SK-N-SH treated with all-trans-retinoic acid at 6 μM for 48 hours (cell line): ENCODE measurements around the gene ATP6AP1.

Experiments used
- ATAC-seq: fragments of 200-7000 bp; cut with Tn5 transposase; 3 replicates; pipeline ENCODE4 v1.9.1; 2020; ENCODE audit warnings: mild to moderate bottlenecking, moderate library complexity
- ARNTL ChIP-seq: fragments of 450-650 bp; formaldehyde crosslinking; IDR thresholded peaks from 2 replicates; pipeline ENCODE4 v1.5.0; 2020; ENCODE audit warnings: low read depth, mild to moderate bottlenecking, moderate library complexity, borderline replicate concordance
- BACH2 ChIP-seq: fragments of 250-450 bp; sonication (Bioruptor Pico); IDR thresholded peaks from 2 replicates; pipeline ENCODE4 v1.9.0; 2021; ENCODE audit warnings: mild to moderate bottlenecking, borderline replicate concordance
- CSDC2 ChIP-seq: fragments of 250-450 bp; sonication (Bioruptor Pico); IDR thresholded peaks from 2 replicates; pipeline ENCODE4 v1.5.0; 2020; ENCODE audit warnings: mild to moderate bottlenecking, moderate library complexity
- ESRRG ChIP-seq: fragments of 250-450 bp; sonication (Bioruptor Pico); IDR thresholded peaks from 2 replicates; pipeline ENCODE4 v1.6.1; 2021; ENCODE audit warnings: mild to moderate bottlenecking
- GLIS3 ChIP-seq: fragments of 250-450 bp; sonication (Bioruptor Pico); IDR thresholded peaks from 2 replicates; pipeline ENCODE4 v1.5.0; 2020; ENCODE audit warnings: mild to moderate bottlenecking, moderate library complexity
- ISL1 ChIP-seq: fragments of 250-450 bp; sonication (Bioruptor Pico); IDR thresholded peaks from 2 replicates; pipeline ENCODE4 v2.1.2; 2022; ENCODE audit warnings: mild to moderate bottlenecking, moderate library complexity
- OSR1 ChIP-seq: fragments of 250-450 bp; sonication (Bioruptor Pico); IDR thresholded peaks from 2 replicates; pipeline ENCODE4 v1.8.0; 2022; ENCODE audit warnings: moderate library complexity, mild to moderate bottlenecking, inconsistent platforms
- PPARA ChIP-seq: fragments of 250-450 bp; sonication (Bioruptor Pico); IDR thresholded peaks from 2 replicates; pipeline ENCODE4 v1.5.0; 2020; ENCODE audit warnings: mild to moderate bottlenecking, borderline replicate concordance
- RARB ChIP-seq: fragments of 250-450 bp; sonication (Bioruptor Pico); IDR thresholded peaks from 2 replicates; pipeline ENCODE4 v1.8.0; 2021; ENCODE audit warnings: mild to moderate bottlenecking, moderate library complexity
- SNAI2 ChIP-seq: fragments of 250-450 bp; sonication (Bioruptor Pico); IDR thresholded peaks from 2 replicates; pipeline ENCODE4 v1.5.0; 2020; ENCODE audit warnings: mild to moderate bottlenecking, moderate library complexity
- TCF4 ChIP-seq: fragments of 250-450 bp; sonication (Bioruptor Pico); IDR thresholded peaks from 2 replicates; pipeline ENCODE4 v1.8.0; 2021; ENCODE audit warnings: mild to moderate bottlenecking, moderate library complexity, borderline replicate concordance
- TOX ChIP-seq: fragments of 250-450 bp; sonication (Bioruptor Pico); IDR thresholded peaks from 2 replicates; pipeline ENCODE4 v1.8.0; 2021; ENCODE audit warnings: mild to moderate bottlenecking, moderate library complexity, borderline replicate concordance
- ZC3H10 ChIP-seq: fragments of 250-450 bp; sonication (Bioruptor Pico); IDR thresholded peaks from 2 replicates; pipeline ENCODE4 v1.5.1; 2021; ENCODE audit warnings: mild to moderate bottlenecking, moderate library complexity
- ZFP3 ChIP-seq: fragments of 250-450 bp; sonication (Bioruptor Pico); IDR thresholded peaks from 2 replicates; pipeline ENCODE4 v1.5.0; 2020; ENCODE audit warnings: mild to moderate bottlenecking, moderate library complexity
- ZFP30 ChIP-seq: fragments of 450-650 bp; formaldehyde crosslinking; IDR thresholded peaks from 2 replicates; pipeline ENCODE4 v1.5.0; 2022; ENCODE audit warnings: mild to moderate bottlenecking, moderate library complexity
- ZNF565 ChIP-seq: fragments of 450-650 bp; formaldehyde crosslinking; conservative IDR thresholded peaks from 2 replicates; pipeline ENCODE4 v1.5.0; 2020; ENCODE audit warnings: low read depth, mild to moderate bottlenecking, moderate library complexity
- ZNF70 ChIP-seq: fragments of 450-650 bp; formaldehyde crosslinking; IDR thresholded peaks from 2 replicates; pipeline ENCODE4 v1.5.0; 2020; ENCODE audit warnings: mild to moderate bottlenecking, moderate library complexity
- ZNF8 ChIP-seq: fragments of 450-650 bp; formaldehyde crosslinking; IDR thresholded peaks from 2 replicates; pipeline ENCODE4 v1.5.0; 2020; ENCODE audit warnings: mild to moderate bottlenecking, moderate library complexity
- TF ChIP-seq, protein P1 (sequence below): fragments of 250-450 bp; sonication (Bioruptor Pico); IDR thresholded peaks from 2 replicates; pipeline ENCODE4 v1.8.0; 2020; ENCODE audit warnings: mild to moderate bottlenecking, moderate library complexity, borderline replicate concordance
- TF ChIP-seq, protein P2 (sequence below): fragments of 250-450 bp; sonication (Bioruptor Pico); IDR thresholded peaks from 2 replicates; pipeline ENCODE4 v1.5.1; 2020; ENCODE audit warnings: low read depth, mild to moderate bottlenecking, moderate library complexity
- TF ChIP-seq, protein P3 (sequence below): fragments of 250-450 bp; sonication (Bioruptor Pico); IDR thresholded peaks from 2 replicates; pipeline ENCODE4 v1.8.0; 2021; ENCODE audit warnings: low read depth, mild to moderate bottlenecking, moderate library complexity, borderline replicate concordance
- TF ChIP-seq, protein P4 (sequence below): fragments of 250-450 bp; sonication (Bioruptor Pico); IDR thresholded peaks from 2 replicates; pipeline ENCODE4 v1.5.0; 2020; ENCODE audit warnings: mild to moderate bottlenecking, moderate library complexity
- TF ChIP-seq, protein P5 (sequence below): fragments of 250-450 bp; sonication (Bioruptor Pico); IDR thresholded peaks from 2 replicates; pipeline ENCODE4 v1.5.1; 2021; ENCODE audit warnings: mild to moderate bottlenecking, moderate library complexity

The ATP6AP1 gene

DNA sequence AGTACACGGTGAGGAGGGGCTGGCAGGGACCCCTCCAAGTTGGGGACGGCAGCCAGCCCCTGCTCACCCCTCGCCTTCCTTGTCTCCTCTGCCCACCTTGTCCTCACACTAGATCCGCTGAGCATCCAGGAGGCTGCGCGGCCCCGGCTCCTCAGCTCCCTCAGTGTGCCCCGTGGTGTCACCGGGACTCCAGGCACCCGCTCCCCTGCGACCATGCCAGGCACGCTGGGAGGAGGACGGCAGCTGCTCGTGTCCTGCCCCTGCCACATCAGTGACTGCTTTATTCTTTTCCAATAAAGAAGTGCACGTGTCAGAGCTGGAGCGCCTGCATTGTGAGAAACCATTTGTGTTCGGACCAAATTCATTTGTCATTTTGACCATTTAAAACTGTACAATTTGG lies 21.8 kb downstream of the ATP6AP1 start:
- TF ChIP-seq OSR1 (no peak), GLIS3 (CRISPR knock-in tag) (no peak), RARB (no peak), ARNTL (CRISPR knock-in tag) (no peak), ZFP3 (CRISPR knock-in tag) (no peak), ZNF8 (no peak), ESRRG (no peak), ZFP30 (CRISPR knock-in tag) (no peak), ZC3H10 (CRISPR knock-in tag) (no peak), ZNF70 (no peak), PPARA (no peak), ISL1 (CRISPR knock-in tag) (no peak), TCF4 (CRISPR knock-in tag) (no peak), CSDC2 (CRISPR knock-in tag) (no peak), BACH2 (CRISPR knock-in tag) (no peak)
- TF ChIP-seq, protein P1, sequence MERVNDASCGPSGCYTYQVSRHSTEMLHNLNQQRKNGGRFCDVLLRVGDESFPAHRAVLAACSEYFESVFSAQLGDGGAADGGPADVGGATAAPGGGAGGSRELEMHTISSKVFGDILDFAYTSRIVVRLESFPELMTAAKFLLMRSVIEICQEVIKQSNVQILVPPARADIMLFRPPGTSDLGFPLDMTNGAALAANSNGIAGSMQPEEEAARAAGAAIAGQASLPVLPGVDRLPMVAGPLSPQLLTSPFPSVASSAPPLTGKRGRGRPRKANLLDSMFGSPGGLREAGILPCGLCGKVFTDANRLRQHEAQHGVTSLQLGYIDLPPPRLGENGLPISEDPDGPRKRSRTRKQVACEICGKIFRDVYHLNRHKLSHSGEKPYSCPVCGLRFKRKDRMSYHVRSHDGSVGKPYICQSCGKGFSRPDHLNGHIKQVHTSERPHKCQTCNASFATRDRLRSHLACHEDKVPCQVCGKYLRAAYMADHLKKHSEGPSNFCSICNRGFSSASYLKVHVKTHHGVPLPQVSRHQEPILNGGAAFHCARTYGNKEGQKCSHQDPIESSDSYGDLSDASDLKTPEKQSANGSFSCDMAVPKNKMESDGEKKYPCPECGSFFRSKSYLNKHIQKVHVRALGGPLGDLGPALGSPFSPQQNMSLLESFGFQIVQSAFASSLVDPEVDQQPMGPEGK = no peak
- TF ChIP-seq, protein P2, sequence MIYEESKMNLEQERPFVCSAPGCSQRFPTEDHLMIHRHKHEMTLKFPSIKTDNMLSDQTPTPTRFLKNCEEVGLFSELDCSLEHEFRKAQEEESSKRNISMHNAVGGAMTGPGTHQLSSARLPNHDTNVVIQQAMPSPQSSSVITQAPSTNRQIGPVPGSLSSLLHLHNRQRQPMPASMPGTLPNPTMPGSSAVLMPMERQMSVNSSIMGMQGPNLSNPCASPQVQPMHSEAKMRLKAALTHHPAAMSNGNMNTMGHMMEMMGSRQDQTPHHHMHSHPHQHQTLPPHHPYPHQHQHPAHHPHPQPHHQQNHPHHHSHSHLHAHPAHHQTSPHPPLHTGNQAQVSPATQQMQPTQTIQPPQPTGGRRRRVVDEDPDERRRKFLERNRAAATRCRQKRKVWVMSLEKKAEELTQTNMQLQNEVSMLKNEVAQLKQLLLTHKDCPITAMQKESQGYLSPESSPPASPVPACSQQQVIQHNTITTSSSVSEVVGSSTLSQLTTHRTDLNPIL = no peak
- TF ChIP-seq, protein P3, sequence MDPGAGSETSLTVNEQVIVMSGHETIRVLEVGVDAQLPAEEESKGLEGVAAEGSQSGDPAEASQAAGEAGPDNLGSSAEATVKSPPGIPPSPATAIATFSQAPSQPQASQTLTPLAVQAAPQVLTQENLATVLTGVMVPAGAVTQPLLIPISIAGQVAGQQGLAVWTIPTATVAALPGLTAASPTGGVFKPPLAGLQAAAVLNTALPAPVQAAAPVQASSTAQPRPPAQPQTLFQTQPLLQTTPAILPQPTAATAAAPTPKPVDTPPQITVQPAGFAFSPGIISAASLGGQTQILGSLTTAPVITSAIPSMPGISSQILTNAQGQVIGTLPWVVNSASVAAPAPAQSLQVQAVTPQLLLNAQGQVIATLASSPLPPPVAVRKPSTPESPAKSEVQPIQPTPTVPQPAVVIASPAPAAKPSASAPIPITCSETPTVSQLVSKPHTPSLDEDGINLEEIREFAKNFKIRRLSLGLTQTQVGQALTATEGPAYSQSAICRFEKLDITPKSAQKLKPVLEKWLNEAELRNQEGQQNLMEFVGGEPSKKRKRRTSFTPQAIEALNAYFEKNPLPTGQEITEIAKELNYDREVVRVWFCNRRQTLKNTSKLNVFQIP (CRISPR knock-in tag) = no peak
- TF ChIP-seq, protein P4, sequence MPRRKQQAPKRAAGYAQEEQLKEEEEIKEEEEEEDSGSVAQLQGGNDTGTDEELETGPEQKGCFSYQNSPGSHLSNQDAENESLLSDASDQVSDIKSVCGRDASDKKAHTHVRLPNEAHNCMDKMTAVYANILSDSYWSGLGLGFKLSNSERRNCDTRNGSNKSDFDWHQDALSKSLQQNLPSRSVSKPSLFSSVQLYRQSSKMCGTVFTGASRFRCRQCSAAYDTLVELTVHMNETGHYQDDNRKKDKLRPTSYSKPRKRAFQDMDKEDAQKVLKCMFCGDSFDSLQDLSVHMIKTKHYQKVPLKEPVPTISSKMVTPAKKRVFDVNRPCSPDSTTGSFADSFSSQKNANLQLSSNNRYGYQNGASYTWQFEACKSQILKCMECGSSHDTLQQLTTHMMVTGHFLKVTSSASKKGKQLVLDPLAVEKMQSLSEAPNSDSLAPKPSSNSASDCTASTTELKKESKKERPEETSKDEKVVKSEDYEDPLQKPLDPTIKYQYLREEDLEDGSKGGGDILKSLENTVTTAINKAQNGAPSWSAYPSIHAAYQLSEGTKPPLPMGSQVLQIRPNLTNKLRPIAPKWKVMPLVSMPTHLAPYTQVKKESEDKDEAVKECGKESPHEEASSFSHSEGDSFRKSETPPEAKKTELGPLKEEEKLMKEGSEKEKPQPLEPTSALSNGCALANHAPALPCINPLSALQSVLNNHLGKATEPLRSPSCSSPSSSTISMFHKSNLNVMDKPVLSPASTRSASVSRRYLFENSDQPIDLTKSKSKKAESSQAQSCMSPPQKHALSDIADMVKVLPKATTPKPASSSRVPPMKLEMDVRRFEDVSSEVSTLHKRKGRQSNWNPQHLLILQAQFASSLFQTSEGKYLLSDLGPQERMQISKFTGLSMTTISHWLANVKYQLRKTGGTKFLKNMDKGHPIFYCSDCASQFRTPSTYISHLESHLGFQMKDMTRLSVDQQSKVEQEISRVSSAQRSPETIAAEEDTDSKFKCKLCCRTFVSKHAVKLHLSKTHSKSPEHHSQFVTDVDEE (CRISPR knock-in tag) = no peak
- ATAC-seq = no peak

DNA sequence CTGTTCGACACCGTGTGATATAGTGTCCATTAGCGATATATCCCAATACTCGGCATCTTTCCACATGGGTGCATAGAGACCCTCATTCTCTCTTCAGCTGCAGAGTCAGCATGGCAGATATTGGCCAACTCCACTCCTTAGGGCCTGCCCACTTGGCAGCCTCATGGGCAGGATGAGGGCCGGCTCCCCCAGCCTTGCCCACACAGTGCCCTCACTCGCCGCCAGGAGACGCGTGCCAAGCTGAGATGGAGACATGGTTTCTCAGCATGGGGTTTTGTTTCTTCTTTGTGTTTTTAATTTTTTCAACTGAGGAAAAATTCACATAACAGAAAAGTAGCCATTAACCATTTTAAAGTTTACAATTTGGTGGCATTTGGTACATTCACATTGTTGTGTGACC lies 24.3 kb downstream of the ATP6AP1 start:
- TF ChIP-seq TCF4 (CRISPR knock-in tag) (no peak), ZNF565 (no peak), ZNF8 (no peak), ZNF70 (no peak), ISL1 (CRISPR knock-in tag) (no peak), CSDC2 (CRISPR knock-in tag) (no peak), ZFP30 (CRISPR knock-in tag) (no peak), SNAI2 (CRISPR knock-in tag) (no peak), ZC3H10 (CRISPR knock-in tag) (no peak), ARNTL (CRISPR knock-in tag) (no peak), ESRRG (no peak), RARB (no peak), TOX (CRISPR knock-in tag) (no peak), ZFP3 (CRISPR knock-in tag) (no peak)
- TF ChIP-seq, protein P4 (CRISPR knock-in tag) = no peak
- TF ChIP-seq, protein P5, sequence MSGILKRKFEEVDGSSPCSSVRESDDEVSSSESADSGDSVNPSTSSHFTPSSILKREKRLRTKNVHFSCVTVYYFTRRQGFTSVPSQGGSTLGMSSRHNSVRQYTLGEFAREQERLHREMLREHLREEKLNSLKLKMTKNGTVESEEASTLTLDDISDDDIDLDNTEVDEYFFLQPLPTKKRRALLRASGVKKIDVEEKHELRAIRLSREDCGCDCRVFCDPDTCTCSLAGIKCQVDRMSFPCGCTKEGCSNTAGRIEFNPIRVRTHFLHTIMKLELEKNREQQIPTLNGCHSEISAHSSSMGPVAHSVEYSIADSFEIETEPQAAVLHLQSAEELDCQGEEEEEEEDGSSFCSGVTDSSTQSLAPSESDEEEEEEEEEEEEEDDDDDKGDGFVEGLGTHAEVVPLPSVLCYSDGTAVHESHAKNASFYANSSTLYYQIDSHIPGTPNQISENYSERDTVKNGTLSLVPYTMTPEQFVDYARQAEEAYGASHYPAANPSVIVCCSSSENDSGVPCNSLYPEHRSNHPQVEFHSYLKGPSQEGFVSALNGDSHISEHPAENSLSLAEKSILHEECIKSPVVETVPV (CRISPR knock-in tag) = no peak
- ATAC-seq = no peak
